ENCODE data around the gene CHRM2.

- TF ChIP-seq YY1 (IDR thresholded peaks at IDR 0.05; ENCODE audit: low read depth) (no peak), EP300 (IDR thresholded peaks at IDR 0.05; ENCODE audit: borderline replicate concordance) (no peak), CREB1 (IDR thresholded peaks at IDR 0.05; ENCODE audit: low read depth) (no peak), REST (IDR thresholded peaks at IDR 0.05; ENCODE audit: low read depth) (no peak), EGR1 (IDR thresholded peaks at IDR 0.05) (no peak), TEAD4 (IDR thresholded peaks at IDR 0.05) (no peak), MAX (IDR thresholded peaks at IDR 0.05) (no peak), ZBTB7A (IDR thresholded peaks at IDR 0.05; ENCODE audit: low read depth) (no peak), CEBPB (IDR thresholded peaks at IDR 0.05) (no peak), TCF12 (IDR thresholded peaks at IDR 0.05; ENCODE audit: low read depth) (no peak), NFIC (IDR thresholded peaks at IDR 0.05) (no peak)
These were observed 88.9 kb downstream of the CHRM2 start for GRCh38 chr7:136957391-136957790.

Data from Ishikawa (cell line).